Smooth muscle cell of the brain vasculature (primary cell): Measurements from ENCODE around the gene PLA2G2F.

Source experiments
- DNase-seq: peaks from one replicate; pipeline ENCODE4 v3.0.0-alpha.2; 2012; ENCODE audit warnings: low read depth, low spot score

PLA2G2F gene

GRCh38 chr1:20142001-20142710, 3.0 kb downstream of the PLA2G2F start:
- no peak for DNase-seq

GRCh38 chr1:20143318-20143717, 4.2 kb downstream of the PLA2G2F start:
- DNase-seq, result no peak

- DNase-seq, result no peak
Observed at GRCh38 chr1:20143734-20144565, 4.8 kb downstream of the PLA2G2F start.

GRCh38 chr1:20147846-20148570, 8.9 kb downstream of the PLA2G2F start:
- no peak for DNase-seq

GRCh38 chr1:20148571-20149500, 9.7 kb downstream of the PLA2G2F start:
- DNase-seq, result no peak

- no peak for DNase-seq
Observed at GRCh38 chr1:20149601-20150325, 10.6 kb downstream of the PLA2G2F start.

- DNase-seq, result no peak
Observed at GRCh38 chr1:20150326-20150705, 11.2 kb downstream of the PLA2G2F start.

GRCh38 chr1:20150969-20151368, 11.8 kb downstream of the PLA2G2F start:
- no peak for DNase-seq

- DNase-seq, result peak; percentile 37
Observed at GRCh38 chr1:20151906-20152598, 12.9 kb downstream of the PLA2G2F start.

GRCh38 chr1:20152599-20152930, 13.4 kb downstream of the PLA2G2F start:
- DNase-seq, result no peak

- DNase-seq, result no peak
Observed at GRCh38 chr1:20153000-20153418, 13.9 kb downstream of the PLA2G2F start.

GRCh38 chr1:20154301-20154831, 15.2 kb downstream of the PLA2G2F start:
- DNase-seq, result no peak

GRCh38 chr1:20158358-20159070, 19.4 kb downstream of the PLA2G2F start:
- no peak for DNase-seq

- no peak for DNase-seq
Observed at GRCh38 chr1:20160034-20160433, 20.9 kb downstream of the PLA2G2F start.

GRCh38 chr1:20164694-20165202, 25.6 kb downstream of the PLA2G2F start:
- no peak for DNase-seq

GRCh38 chr1:20165522-20165951, 26.4 kb downstream of the PLA2G2F start:
- no peak for DNase-seq

GRCh38 chr1:20166051-20166450, 26.9 kb downstream of the PLA2G2F start:
- no peak for DNase-seq

GRCh38 chr1:20167126-20167525, 28.0 kb downstream of the PLA2G2F start:
- no peak for DNase-seq
